SK-N-SH treated with all-trans-retinoic acid at 6 μM for 48 hours (cell line): ENCODE data around the gene BRI3BP.

Experiments
- ATAC-seq: fragments of 200-7000 bp; cut with Tn5 transposase; 3 replicates; pipeline ENCODE4 v1.9.1; 2020; ENCODE audit warnings: mild to moderate bottlenecking, moderate library complexity
- ARNTL ChIP-seq: fragments of 450-650 bp; formaldehyde crosslinking; IDR thresholded peaks from 2 replicates; pipeline ENCODE4 v1.5.0; 2020; ENCODE audit warnings: low read depth, mild to moderate bottlenecking, moderate library complexity, borderline replicate concordance
- CSDC2 ChIP-seq: fragments of 250-450 bp; sonication (Bioruptor Pico); IDR thresholded peaks from 2 replicates; pipeline ENCODE4 v1.5.0; 2020; ENCODE audit warnings: mild to moderate bottlenecking, moderate library complexity
- GLIS3 ChIP-seq: fragments of 250-450 bp; sonication (Bioruptor Pico); IDR thresholded peaks from 2 replicates; pipeline ENCODE4 v1.5.0; 2020; ENCODE audit warnings: mild to moderate bottlenecking, moderate library complexity
- RARB ChIP-seq: fragments of 250-450 bp; sonication (Bioruptor Pico); IDR thresholded peaks from 2 replicates; pipeline ENCODE4 v1.8.0; 2021; ENCODE audit warnings: mild to moderate bottlenecking, moderate library complexity
- TOX ChIP-seq: fragments of 250-450 bp; sonication (Bioruptor Pico); IDR thresholded peaks from 2 replicates; pipeline ENCODE4 v1.8.0; 2021; ENCODE audit warnings: mild to moderate bottlenecking, moderate library complexity, borderline replicate concordance
- ZNF565 ChIP-seq: fragments of 450-650 bp; formaldehyde crosslinking; conservative IDR thresholded peaks from 2 replicates; pipeline ENCODE4 v1.5.0; 2020; ENCODE audit warnings: low read depth, mild to moderate bottlenecking, moderate library complexity

Gene BRI3BP

DNA sequence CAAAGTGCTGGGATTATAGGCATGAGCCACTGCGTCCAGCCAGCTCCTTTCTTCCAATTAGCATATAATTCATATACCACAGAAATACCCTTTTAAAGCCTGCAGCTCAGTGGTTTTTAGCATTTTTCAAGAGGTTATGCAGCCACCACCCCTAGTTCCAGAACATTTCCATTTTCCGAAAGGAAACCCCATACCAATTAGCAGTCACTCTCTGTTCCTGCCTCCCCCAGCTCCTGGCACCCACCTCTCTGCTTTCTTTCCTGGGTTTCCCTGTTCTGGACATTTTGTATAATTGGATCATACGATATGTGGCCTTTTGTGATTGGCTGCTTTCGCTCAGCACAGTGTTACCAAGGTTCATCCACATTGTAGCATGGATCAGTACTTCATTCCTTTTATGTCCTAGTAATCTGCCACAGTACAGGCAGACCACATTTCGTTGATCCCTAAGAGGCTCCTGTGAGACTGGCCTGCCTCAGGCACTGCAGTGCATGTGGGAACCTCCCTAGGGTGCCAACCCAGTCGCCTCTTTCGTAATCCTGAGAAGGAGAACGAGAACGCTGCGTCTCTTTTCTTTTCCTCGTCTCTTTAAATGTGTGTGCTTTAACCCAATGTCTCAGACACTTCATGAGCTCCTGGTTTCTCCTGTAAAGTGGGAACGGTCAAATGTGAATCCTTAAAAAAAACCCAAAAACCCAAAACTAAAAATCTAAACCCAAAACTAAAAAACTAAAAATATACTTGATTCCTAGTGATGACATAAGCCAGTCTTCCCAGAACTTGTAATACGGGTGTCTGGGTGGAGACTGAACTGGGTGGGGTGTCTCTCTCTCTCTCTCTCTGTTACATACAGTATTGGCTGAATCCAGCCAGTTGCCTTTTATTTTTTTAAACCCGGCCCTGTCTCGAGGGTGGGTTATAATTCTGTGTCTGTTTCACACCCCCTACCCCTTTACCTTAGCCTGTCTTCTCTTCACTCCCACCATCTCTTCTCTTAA is 86.5 kb downstream of the BRI3BP start:
- no peak for TF ChIP-seq RARB (CRISPR knock-in tag)
- no peak for TF ChIP-seq ZNF565 (CRISPR knock-in tag)
- no peak for TF ChIP-seq CSDC2 (CRISPR knock-in tag)
- no peak for TF ChIP-seq TOX (CRISPR knock-in tag)
- no peak for TF ChIP-seq ARNTL (CRISPR knock-in tag)
- TF ChIP-seq GLIS3 (CRISPR knock-in tag) = no peak
- no peak for ATAC-seq
